HepG2 (cell line): ENCODE measurements around the gene FRMD1.

Experiments
- CTCF ChIP-seq: sonication (generic); formaldehyde crosslinking; IDR thresholded peaks from 2 replicates; pipeline ENCODE4 v1.5.0; 2020; ENCODE audit warnings: mild to moderate bottlenecking, missing genetic modification reagents, moderate library complexity
- EZH2 ChIP-seq: conservative IDR thresholded peaks from 2 replicates; pipeline ENCODE4 v1.6.1; 2012; ENCODE audit warnings: mild to moderate bottlenecking, low read depth, low read length, moderate library complexity
- KAT8 ChIP-seq: IDR thresholded peaks from 2 replicates; pipeline ENCODE4 v1.6.1; 2016; ENCODE audit warnings: missing genetic modification reagents, missing compliant biosample characterization
- TARDBP ChIP-seq: sonication (generic); formaldehyde crosslinking; IDR thresholded peaks from 2 replicates; pipeline ENCODE4 v1.8.0; 2022; ENCODE audit warnings: mild to moderate bottlenecking, missing genetic modification reagents
- ZNF557 ChIP-seq: sonication (generic); formaldehyde crosslinking; IDR thresholded peaks from 2 replicates; pipeline ENCODE4 v1.4.0; 2020; ENCODE audit warnings: missing genetic modification reagents

GRCh38 chr6:168075787-168076202, 3.2 kb downstream of the FRMD1 start:
- TF ChIP-seq EZH2 (no peak), CTCF (CRISPR knock-in tag) (no peak), KAT8 (no peak), ZNF557 (CRISPR knock-in tag) (no peak), TARDBP (no peak)
